ENCODE data around the gene GPX4. TPM values are rescaled to one million over a fixed set of nuclear protein-coding genes. Genes with fewer than 3 reads are reported as not detected.
A peak's percentile ranks its signal among the peaks of the same experiment; 100 is the strongest.

Gene GPX4
- total RNA-seq, 1 donor from 2014 or later: 169 TPM

GRCh38 chr19:1130771-1131717 lies 27.2 kb downstream of the GPX4 start:
- DNase-seq (ENCODE audit: low spot score): no peak

DNA sequence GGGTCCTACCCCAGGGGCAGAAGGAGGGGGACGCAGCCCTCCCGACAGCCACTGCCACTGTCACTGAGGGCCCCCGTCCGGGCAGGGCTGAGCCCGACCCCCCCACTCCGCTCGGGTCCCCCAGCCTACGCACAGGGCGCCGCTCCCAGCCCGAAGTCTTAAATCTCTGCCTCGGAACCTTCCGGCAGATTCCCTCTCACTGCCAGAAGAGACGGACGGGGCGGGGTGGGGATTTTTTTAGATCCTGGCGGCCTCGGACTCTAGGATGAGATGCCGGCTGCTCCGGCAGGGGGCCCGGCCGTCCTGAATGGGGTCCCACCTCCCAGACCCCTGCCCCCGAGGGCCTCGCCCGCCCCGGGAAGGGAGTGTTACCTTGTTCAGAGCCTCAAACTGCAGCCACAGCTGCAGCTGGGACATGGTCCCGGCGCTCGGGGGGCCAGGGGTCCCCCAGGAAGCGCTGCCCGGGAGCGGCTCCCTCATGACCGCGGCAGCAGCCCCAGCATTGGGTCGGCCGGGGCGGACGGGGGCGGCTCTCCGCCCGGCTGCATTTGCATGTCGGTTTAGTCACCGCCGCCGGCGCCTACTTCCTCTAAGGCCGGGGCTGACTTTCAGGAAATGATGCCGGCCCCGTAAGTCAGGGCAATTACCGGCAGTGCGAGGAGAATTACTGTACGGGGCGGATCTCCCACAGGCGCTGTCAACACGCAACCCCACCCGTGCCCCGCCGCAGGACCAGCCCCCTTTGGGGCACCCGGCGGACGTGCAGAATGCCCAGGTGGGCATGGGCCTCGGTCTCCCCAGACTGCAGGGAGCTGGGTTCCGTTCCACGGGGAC lies 28.1 kb downstream of the GPX4 start:
- peak; percentile 91 for DNase-seq (ENCODE audit: low spot score)

DNA sequence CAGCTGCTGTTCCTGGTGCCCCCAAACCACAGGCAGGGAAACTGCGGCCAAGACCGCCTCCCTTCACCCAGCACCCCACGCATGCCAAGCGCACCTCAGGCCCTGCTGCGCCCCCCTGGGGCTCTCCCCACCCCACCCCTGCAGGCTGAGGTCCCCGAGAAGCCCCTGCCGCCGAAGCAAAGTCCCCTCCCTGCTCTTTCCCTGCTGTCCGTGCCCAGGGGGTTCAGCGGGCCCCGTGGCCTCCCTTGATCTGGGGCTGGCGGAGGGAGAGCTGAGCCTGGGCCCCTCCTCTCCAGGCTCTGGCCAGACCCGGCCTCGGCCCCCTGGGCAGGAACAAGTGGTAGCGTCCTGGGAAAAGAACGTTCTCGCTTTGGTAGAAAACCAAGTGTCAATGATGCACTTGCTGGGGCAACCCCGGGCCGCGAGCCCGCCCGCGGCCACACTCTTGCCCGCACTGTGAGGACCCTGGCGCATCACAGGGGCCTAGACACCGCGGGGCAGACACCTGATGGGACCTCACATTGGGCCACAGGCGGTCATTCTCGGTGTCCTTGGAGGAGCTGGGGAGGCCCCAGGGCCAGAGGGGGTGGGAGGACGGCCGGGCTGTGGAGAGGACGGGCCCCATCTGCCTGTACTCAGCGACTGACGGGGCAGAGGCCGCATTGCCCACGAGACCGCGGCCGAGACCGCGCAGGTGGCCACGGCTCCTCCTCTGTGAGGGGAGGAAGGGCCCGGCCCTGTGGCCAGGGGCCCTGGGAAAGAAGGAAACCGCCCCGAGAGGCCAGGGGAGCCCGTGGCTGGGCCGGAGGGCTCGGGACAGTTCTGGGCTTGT lies 29.0 kb downstream of the GPX4 start:
- DNase-seq (ENCODE audit: low spot score): peak; percentile 50

- no peak for DNase-seq (ENCODE audit: low spot score)
Measured at GRCh38 chr19:1133471-1133929, 29.7 kb downstream of the GPX4 start.

DNA sequence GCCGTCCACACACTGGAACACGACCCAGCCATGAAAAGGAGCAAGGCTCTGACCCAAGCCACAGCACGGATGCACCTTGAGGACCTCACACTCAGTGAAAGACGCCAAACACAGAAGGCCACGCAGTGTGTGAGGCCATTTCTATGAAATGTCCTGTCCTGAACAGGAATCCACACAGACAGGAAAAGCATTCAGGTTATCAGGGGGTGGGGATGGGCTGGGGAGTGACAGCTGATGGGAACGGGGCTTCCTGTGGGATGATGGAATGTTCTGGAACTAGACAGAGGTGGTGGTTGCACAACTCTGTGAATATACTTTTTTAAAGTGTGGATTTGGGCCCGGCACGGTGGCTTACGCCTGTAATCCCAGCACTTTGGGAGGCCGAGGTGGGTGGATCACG lies 30.6 kb downstream of the GPX4 start:
- no peak for DNase-seq (ENCODE audit: low spot score)

- DNase-seq (ENCODE audit: low spot score): no peak
Measured at GRCh38 chr19:1135454-1135853, 31.7 kb downstream of the GPX4 start.

DNA sequence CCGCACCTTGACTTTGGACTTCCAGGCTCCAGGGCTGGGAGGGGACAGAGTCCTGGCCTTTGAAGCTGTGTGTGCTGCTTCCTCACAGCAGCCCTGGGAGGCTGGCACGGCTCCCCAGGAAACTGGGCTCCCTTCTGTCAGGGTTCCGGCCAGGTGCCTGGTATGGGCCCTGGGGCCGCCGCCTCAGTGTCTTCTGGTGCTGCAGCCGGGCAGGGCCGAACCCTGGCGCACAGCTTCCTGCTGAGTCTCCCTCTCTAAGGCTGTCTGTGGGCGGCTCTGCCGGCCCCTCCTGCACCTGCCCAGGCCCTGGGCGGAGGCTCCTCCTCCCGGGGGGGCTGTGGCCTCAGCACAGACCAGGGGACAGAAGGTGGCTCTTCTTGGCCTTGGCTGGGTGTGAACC lies 32.4 kb downstream of the GPX4 start:
- no peak for DNase-seq (ENCODE audit: low spot score)

- no peak for DNase-seq (ENCODE audit: low spot score)
Measured at GRCh38 chr19:1136621-1137317, 33.0 kb downstream of the GPX4 start.

DNA sequence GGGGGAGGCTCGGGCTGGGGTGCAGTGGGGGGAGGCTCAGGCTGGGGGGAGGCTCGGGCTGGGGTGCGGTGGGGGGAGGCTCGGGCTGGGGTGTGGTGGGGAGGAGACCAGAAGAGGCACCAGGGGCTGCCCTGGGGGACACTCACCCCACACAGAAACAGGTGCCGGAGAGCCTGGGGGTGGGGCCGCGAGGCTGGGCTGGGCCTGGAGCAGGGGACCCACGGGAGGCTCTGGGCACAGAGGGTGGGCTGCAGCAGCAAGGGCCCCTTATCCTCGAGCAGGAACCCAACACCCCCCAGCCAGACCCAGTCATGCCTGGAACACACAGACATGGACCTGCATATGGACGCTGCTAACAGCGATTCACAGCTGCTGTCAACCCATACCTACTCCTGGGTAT lies 34.3 kb downstream of the GPX4 start:
- no peak for DNase-seq (ENCODE audit: low spot score)

DNA sequence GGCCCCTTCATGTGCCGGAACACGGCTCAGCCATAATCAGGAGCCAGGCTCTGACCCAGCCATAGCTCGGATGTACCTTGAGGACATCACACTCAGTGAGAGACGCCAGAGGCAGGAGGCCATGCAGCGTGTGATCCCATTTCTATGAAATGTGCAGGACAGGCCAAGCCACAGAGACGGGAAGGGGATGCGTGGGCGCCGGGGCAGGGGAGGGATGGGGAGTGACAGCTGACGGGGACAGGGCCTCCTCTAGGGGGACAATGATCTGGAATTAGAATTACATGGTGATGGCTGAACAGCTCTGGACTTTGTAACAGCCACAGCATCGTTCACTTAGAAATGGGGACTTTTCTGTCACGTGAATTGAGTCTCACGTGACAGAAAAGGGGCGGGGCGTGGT lies 35.3 kb downstream of the GPX4 start:
- no peak for DNase-seq (ENCODE audit: low spot score)

- no peak for DNase-seq (ENCODE audit: low spot score)
Measured at GRCh38 chr19:1140272-1141027, 36.7 kb downstream of the GPX4 start.

GRCh38 chr19:1141944-1142343 lies 38.1 kb downstream of the GPX4 start:
- no peak for DNase-seq (ENCODE audit: low spot score)

GRCh38 chr19:1143828-1144399 lies 40.1 kb downstream of the GPX4 start:
- no peak for DNase-seq (ENCODE audit: low spot score)

- no peak for DNase-seq (ENCODE audit: low spot score)
Measured at GRCh38 chr19:1144741-1145140, 40.9 kb downstream of the GPX4 start.

GRCh38 chr19:1145635-1146411 lies 42.0 kb downstream of the GPX4 start:
- no peak for DNase-seq (ENCODE audit: low spot score)

DNA sequence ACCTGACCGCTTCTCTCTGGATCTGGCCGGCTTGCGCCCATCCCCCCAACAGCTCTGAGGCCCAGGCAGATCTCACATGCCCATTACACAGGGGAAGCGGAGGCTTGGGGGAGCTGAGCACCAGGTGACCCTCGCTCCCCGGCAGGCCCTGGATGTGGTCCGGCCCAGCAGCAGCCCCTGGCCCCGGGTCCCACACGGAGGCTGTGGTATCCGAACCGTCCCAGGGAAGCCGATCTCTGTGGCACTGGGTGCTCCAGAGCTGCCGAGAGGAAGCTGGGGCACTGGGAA lies 42.6 kb downstream of the GPX4 start:
- no peak for DNase-seq (ENCODE audit: low spot score)

DNA sequence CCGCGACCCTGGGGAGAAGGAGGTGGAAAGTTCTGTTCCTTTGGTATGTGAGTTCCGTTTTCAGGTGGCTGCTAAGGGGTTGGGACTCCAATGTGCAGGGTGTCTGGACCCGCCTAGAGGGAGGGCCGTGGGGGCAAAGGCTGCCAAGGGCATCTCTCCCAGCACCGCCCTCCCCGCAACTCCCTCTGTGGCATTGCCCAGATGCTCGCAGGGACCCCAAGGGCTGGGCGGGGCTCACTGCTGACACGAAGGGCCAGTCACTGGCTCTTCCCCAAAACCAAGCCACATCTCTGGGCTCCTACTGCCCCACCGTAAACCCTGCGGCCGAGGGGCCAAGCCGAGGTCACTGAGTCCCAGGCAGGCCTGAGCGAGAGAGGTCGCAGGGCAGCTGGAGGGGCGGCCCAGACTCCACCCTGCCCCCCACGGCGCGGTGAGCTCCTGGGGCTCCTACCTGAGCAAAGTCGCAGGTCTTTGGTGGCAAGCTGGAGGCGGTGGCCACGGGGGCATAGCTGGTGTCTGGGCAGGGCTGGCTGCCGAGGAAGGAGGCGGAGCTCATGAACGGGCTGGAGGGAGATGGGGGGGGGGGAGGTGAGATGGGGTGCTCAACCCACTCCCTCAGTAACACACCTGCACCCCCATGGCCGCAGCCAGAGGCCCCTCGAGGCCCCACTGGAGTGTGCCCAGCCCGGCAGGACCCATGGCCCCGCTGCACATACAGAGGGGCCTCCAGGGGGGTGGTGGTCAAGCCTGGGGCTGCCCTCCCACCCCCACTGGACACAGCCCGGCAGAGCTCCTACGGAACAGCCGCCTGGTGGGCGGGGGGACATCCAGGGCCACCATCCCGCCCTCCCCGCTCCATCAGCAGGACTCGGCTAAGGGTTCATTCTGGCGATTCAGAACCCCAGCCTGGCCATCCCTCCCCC lies 43.3 kb downstream of the GPX4 start:
- no peak for DNase-seq (ENCODE audit: low spot score)

GRCh38 chr19:1147934-1148549 lies 44.2 kb downstream of the GPX4 start:
- DNase-seq (ENCODE audit: low spot score): no peak
